Stimulated activated CD4-positive, alpha-beta T cell treated with anti-CD3 and anti-CD28 coated beads, Interleukin-15, amount 100 ng/mL, for 1 hour (primary cell): Measurements from ENCODE around the gene ALOX12B.
A peak's percentile ranks its signal among the peaks of the same experiment; 100 is the strongest.

ENCODE experiments used
- DNase-seq, 2 donors: peaks; one replicate each; pipeline ENCODE4 v3.0.0-alpha.2; 2020; ENCODE audit warnings: low read depth in 1 of 2, low spot score in 1 of 2

The ALOX12B gene

GRCh38 chr17:8087075-8087951, at the start of gene ALOX12B:
Gene ALOX12B, minus strand, starts transcription at chr17:8087716. Its CDS starts 274 bp downstream, at chr17:8087442.
- no peak for DNase-seq

DNA sequence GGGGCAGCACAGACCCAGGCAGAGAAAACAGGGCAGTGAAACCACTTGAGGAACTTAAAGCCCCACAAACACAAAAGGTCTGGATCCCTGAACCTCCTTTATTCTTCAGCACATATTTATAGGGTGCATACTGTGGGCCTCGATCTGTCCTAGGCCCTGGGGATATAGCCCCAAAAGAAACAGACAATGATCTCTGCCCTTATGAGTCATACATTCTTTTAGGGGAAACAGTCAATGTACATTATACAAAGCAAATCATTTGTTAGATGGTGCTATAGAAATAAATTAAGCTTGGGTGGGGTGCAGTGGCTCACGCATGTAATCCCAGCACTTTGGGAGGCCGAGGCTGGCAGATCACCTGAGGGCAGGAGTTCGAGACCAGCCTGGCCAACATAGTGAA, 46.4 kb upstream of the ALOX12B start:
- DNase-seq = no peak

DNA sequence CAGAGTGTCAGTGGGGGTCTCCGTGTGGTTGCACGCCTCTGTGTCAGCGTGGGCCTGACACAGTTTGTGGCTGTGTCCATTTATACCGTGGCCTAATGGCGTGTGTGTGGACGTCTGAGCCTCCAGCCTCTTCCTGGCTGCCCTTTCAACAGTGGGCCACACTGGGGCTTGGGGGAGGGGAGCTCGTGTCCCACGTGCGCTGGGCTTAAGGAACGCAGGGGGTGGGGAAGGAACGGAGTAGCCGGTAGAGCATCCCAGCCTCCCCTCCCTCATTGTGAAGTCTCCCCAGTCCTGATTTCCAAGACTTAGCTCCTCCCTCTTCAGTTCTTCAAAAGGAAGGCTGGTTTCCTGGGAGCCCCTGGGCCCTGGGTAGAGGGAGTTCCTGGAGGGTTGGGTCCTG, 45.9 kb upstream of the ALOX12B start:
- no peak for DNase-seq

- DNase-seq = no peak
These were observed 44.4 kb upstream of the ALOX12B start for GRCh38 chr17:8131844-8132441.

DNA sequence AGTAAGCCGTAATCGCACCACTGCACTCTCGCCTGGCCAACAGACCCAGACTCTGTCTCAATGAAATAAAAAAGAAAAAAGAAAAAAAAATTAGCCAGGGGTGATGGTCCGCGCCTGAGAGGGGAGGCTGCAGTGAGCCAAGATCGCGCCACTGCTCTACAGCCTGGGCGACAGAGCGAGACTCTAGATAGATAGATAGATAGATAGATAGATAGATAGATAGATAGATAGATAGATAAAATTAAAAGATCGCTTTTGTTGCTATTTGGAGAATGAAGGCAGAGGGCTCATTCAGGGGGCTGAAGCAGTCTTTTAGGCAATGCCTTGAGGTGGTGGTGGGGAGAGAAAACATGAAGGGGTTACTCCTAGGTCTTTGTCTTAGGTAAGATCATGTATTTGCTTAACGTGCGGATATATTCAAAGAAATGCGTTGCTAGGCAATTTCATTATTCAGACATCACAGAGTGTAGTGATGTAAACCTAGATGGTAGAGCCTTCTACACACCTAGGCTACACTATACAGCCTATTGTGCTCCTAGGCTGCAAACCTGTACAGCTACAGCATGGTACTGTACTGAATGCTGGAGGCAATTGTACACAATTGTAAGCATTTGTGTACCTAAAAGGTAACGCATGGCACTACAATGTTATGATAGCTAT, 40.7 kb upstream of the ALOX12B start:
- DNase-seq = no peak

DNA sequence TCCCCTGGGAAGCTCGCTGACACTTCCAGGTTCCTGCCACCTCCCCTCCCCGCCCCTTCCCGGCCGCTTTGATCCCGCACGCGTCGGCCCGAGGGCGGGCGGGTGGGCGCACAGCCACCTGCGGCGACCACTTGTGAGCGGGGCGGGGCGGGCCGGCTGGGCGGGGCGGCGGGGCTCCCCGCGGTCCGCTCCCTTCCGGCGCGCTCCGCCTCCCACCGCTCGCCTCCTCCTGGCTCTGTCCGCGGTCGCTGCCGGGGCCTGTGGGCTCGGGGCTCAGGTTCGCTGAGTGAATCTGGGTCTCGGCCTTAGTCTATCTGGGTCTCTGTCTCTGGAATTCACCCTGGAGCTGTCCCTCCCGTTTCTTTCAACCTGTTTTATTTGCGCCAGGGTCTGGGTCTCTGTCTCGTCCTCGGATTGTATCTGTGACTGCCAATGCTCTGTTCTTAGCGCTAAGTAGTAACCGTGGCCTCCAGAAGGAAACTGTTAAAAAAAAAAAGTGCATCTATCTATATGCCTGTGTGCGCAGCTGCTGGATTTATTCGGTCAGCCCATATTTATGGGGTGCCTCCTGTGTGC, 39.1 kb upstream of the ALOX12B start:
- no peak for DNase-seq

DNA sequence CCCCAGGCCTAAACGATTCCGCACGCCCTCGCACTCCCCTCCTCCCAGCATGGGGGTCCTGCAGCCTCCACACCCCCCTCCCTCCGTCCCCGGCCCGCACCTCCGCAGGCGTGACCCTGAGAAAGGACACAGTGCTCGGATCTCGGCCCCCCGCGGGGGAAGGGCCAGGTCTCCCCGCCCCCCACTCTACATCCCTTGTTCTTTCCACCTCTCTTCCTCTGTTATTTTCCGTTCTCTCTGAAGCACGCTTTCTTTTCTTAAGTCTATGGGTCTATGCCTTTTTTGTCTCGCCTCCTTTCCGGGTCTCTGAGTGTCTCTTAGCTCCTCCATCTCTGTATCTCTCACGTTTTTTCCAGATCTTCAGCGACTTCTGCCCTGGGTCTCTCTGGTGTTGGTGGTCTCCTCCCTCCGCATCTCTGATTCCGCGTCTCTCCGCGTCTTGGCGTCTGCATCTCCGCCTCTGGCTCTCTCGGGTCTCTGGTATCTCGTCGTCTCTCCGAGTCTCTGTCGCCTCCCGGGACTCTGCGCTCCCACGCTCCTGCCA, 38.5 kb upstream of the ALOX12B start:
- no peak for DNase-seq

GRCh38 chr17:8125154-8125946, 37.8 kb upstream of the ALOX12B start:
- peak; percentile 78 to 84 for DNase-seq

GRCh38 chr17:8124350-8125153, 37.0 kb upstream of the ALOX12B start:
- DNase-seq = no peak

- no peak for DNase-seq
These were observed 36.3 kb upstream of the ALOX12B start, which contains the start of gene HES7 for GRCh38 chr17:8123695-8124349. Gene HES7, minus strand, starts transcription at chr17:8124106. Its CDS starts 22 bp downstream, at chr17:8124084.

GRCh38 chr17:8122924-8123694, 35.6 kb upstream of the ALOX12B start:
- DNase-seq = no peak

- DNase-seq = no peak
These were observed 35.0 kb upstream of the ALOX12B start for GRCh38 chr17:8122422-8122923.

DNA sequence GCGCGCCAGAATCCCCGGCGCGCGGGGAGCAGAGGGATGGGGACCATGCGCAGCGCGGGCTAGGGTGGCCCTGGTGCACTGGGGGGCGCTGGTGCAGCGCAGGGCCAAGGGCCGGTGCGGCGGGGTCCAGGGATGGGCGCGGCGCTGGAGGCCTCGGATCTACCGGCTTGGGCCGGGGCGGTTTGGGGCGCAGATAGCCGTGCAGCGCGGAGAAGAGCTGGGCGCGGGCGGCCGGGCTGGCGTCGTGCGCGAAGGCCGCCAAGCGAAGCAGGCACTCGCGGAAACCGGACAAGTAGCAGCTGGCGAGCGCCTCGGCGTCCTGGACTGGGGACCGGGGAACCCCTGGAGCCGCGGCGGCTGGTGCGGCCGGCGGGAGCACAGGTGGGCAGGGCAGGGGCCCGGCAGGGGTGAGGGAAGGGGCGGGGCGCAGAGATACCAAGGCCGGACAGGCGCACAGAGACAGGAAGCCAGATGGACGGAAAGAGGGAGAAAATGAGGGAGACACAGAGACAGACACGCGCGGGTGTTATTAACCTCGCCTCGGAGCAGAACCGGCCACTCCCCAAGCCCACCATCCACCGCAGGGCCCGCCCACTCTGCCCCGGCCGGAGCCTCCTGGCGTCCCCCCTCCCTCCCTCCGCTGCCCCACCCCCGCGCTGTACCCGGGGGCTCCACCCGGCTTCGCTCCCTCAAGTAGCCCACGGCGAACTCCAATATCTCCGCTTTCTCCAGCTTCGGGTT, 34.3 kb upstream of the ALOX12B start:
- DNase-seq = no peak

DNA sequence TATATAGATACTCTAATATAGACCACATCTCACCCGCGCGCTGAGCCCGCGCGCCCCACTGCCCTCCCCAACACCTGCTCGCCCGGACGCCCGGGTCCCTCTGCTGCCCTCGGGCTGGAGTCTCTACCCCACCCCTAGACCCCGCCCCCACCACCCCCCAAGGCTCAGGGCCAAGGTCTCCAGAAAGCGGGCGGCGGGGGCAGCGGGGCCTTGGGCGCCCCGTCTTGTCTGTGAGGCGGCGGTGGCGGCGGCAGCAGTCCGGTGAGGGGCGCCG, 33.8 kb upstream of the ALOX12B start:
- DNase-seq = no peak

GRCh38 chr17:8120520-8121406, 33.2 kb upstream of the ALOX12B start:
- DNase-seq = peak; percentile 27 to 71

DNA sequence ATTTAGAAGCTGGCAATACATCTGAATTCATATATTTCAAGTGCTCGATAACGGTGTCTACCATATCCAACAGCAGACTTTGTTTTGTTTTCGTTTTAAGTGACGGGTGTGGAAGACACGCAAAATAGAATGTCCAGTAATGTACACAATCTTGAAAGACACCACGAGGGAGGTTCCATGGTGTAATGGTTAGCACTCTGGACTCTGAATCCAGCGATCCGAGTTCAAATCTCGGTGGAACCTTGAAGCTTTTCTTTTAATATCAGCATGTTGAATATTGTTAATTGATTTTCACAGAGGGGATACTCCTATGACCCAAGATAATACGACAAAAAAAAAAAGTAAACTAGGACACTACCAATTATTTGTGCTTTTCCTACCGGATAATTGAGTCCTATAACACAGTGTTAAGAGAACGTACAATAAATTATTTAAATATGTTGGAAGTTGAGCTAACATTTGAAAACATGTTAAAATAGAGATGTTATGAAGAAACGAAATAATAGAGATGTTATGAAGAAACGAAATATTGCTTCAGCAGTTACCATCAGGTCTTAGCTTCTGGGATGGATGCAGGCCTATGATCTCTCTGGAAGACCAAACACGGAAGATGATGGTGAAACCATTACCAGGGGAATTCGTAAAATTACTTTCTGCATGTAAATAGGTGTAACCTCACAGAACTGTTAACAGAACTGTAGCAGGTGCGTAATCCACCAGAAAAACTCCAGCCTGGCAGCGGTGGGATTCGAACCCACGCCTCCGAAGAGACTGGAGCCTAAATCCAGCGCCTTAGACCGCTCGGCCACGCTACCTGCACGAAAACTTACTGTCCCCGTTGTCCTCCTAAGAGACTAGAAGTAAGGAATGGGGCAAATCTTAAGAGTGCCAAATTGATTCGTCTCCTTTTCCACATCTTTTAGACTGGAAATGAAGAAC, 32.3 kb upstream of the ALOX12B start:
- DNase-seq = peak; percentile 61 to 82
